K562 (cell line): Measurements from ENCODE around the gene IGFL1. TPM values are rescaled to one million over a fixed set of nuclear protein-coding genes. Genes with fewer than 3 reads are reported as not detected.
A peak's percentile ranks its signal among the peaks of the same experiment; 100 is the strongest.

Source experiments
- ATAC-seq: fragments of 200-7000 bp; cut with Tn5 transposase; 3 replicates; pipeline ENCODE4 v1.9.1; 2020; ENCODE audit warnings: moderate library complexity
- BruUV-seq: library from RNA; stranded (reverse); fragments of 400-500 nt; replicated peaks from 2 replicates; lab custom pipeline; 2021; lab: Mats Ljungman, UMichigan
- CTCF ChIA-PET: fragments of 300-600 bp; formaldehyde crosslinking; extraction: SDS; loops from one replicate; lab custom pipeline; 2021; ENCODE audit warnings: low intra/inter-chr PET ratio; lab: Yijun Ruan, JAX
- POLR2A ChIA-PET: fragments of 300-600, 350-650 bp; sonication (Branson Sonifier 250); formaldehyde crosslinking; extraction: SDS; loops from one replicate; lab custom pipeline; 2021; ENCODE audit warnings: antibody characterized with exemption, inconsistent platforms; lab: Yijun Ruan, JAX
- DNase-seq, 4 experiments: peaks; one replicate each; pipeline versions ENCODE4 v3.0.0 to v3.0.0-alpha.2; 2011 to 2018; ENCODE audit warnings: low spot score in 3 of 4, mixed read lengths in 3 of 4; ENCODE audit errors: extremely low read depth in 1 of 4
- FAIRE-seq: peaks from 2 replicates; lab custom pipeline; 2011; peaks lifted over from hg19 to GRCh38; lab: Jason Lieb, UNC
- H2AFZ ChIP-seq: 2 replicates; pipeline ENCODE4 v1.6.0; 2011; ENCODE audit warnings: low read depth, low read length, control low read depth, inconsistent platforms
- H3K27ac ChIP-seq: fragments of 200-600 bp; 3 replicates; pipeline ENCODE4 v1.8.0; 2011; ENCODE audit warnings: low read depth, mild to moderate bottlenecking, control low read depth, inconsistent platforms, low read length, moderate library complexity, mixed read lengths; ENCODE audit errors: extremely low read depth
- H3K27me3 ChIP-seq, 2 experiments: fragments of 300-600 bp in 1 of 2; 2 replicates in 1 of 2; 3 replicates in 1 of 2; pipeline versions ENCODE4 v1.6.0 to v1.8.0; 2011; ENCODE audit warnings: inconsistent platforms in 2 of 2, low read length in 2 of 2, mild to moderate bottlenecking in 1 of 2, mixed read lengths in 1 of 2, moderate library complexity in 1 of 2; ENCODE audit not compliant: control insufficient read depth in 2 of 2, insufficient read depth in 2 of 2
- H3K36me3 ChIP-seq: fragments of 300-600 bp; 3 replicates; pipeline ENCODE4 v1.8.0; 2011; ENCODE audit warnings: mild to moderate bottlenecking, low read length, inconsistent platforms; ENCODE audit not compliant: control insufficient read depth, insufficient read depth
- H3K4me1 ChIP-seq, 2 experiments: fragments of 200-600 bp in 1 of 2; replicated peaks in 1 of 2; 2 replicates in 1 of 2; 3 replicates in 1 of 2; pipeline versions ENCODE4 v1.5.1 to v1.8.0; 2011; ENCODE audit warnings: inconsistent platforms in 2 of 2, low read length in 2 of 2, mild to moderate bottlenecking in 1 of 2, mixed read lengths in 1 of 2, moderate library complexity in 1 of 2; ENCODE audit not compliant: control insufficient read depth in 2 of 2, insufficient read depth in 2 of 2
- H3K4me2 ChIP-seq: 2 replicates; pipeline ENCODE4 v1.6.1; 2011; ENCODE audit warnings: low read length, control low read depth, inconsistent platforms, mixed read lengths; ENCODE audit not compliant: insufficient read depth
- H3K4me3 ChIP-seq: fragments of 200-600 bp; sonication (generic), shearing (Covaris generic); 2 replicates; pipeline ENCODE4 v1.5.1; 2016; ENCODE audit warnings: control low read depth, inconsistent platforms
- H3K79me2 ChIP-seq: fragments of 200-600 bp; 3 replicates; pipeline ENCODE4 v1.8.0; 2011; ENCODE audit warnings: low read length, inconsistent platforms; ENCODE audit not compliant: control insufficient read depth, insufficient read depth
- H3K9ac ChIP-seq, 2 experiments: 2 replicates each; pipeline versions ENCODE4 v1.6.0 to v1.6.1; 2011; ENCODE audit warnings: low read depth in 2 of 2, low read length in 2 of 2, control low read depth in 1 of 2, inconsistent platforms in 1 of 2, mild to moderate bottlenecking in 1 of 2, mixed read lengths in 1 of 2; ENCODE audit not compliant: insufficient read depth in 1 of 2
- H3K9me1 ChIP-seq: one replicate; pipeline ENCODE4 v1.6.0; 2011; ENCODE audit warnings: inconsistent platforms, mild to moderate bottlenecking, low read length, moderate library complexity; ENCODE audit not compliant: control insufficient read depth, insufficient read depth
- H3K9me3 ChIP-seq: replicated peaks from 2 replicates; pipeline ENCODE4 v1.5.1; 2011; ENCODE audit warnings: low read depth, low read length, inconsistent platforms; ENCODE audit not compliant: control insufficient read depth, insufficient read depth
- H4K20me1 ChIP-seq: replicated peaks from 2 replicates; pipeline ENCODE4 v1.6.1; 2011; ENCODE audit warnings: low read length, inconsistent platforms, mixed read lengths; ENCODE audit not compliant: control insufficient read depth, insufficient read depth
- ASH1L ChIP-seq: fragments of 450-650 bp; IDR thresholded peaks from 2 replicates; pipeline ENCODE4 v1.6.1; 2018; ENCODE audit warnings: borderline replicate concordance, mild to moderate bottlenecking, low read depth; ENCODE audit not compliant: partially characterized antibody
- ATF4 ChIP-seq: fragments of 450-650 bp; formaldehyde crosslinking; IDR thresholded peaks from 2 replicates; pipeline ENCODE4 v1.4.0; 2022; ENCODE audit warnings: mild to moderate bottlenecking, moderate library complexity
- ATF7 ChIP-seq: fragments of 450-650 bp; IDR thresholded peaks from 2 replicates; pipeline ENCODE4 v1.7.1; 2014; ENCODE audit warnings: mild to moderate bottlenecking, moderate library complexity
- CGGBP1 ChIP-seq: fragments of 250-450 bp; sonication (Bioruptor Pico); IDR thresholded peaks from 2 replicates; pipeline ENCODE4 v1.9.0; 2021; ENCODE audit warnings: mild to moderate bottlenecking
- ELF4 ChIP-seq: fragments of 450-650 bp; formaldehyde crosslinking; IDR thresholded peaks from 2 replicates; pipeline ENCODE4 v1.4.0; 2022; ENCODE audit warnings: missing genetic modification characterization
- KDM5B ChIP-seq: fragments of 200-600 bp; sonication (generic); IDR thresholded peaks from 2 replicates; pipeline ENCODE4 v1.6.1; 2012; ENCODE audit warnings: low read depth, mild to moderate bottlenecking, moderate library complexity, low read length, control low read depth, inconsistent platforms; ENCODE audit not compliant: insufficient replicate concordance
- MCM7 ChIP-seq, 2 experiments: fragments of 450-650 bp; IDR thresholded peaks; 2 replicates each; pipeline ENCODE4 v1.6.1; 2016 to 2018
- MTA3 ChIP-seq: fragments of 450-650 bp; formaldehyde crosslinking; IDR thresholded peaks from 2 replicates; pipeline ENCODE4 v1.6.1; 2017; ENCODE audit warnings: mild to moderate bottlenecking, borderline replicate concordance
- NCOA2 ChIP-seq, 2 experiments: fragments of 450-650 bp; IDR thresholded peaks; 2 replicates each; pipeline ENCODE4 v1.6.1; 2018; ENCODE audit warnings: mild to moderate bottlenecking in 2 of 2, moderate library complexity in 1 of 2; ENCODE audit not compliant: partially characterized antibody in 2 of 2
- POLR2B ChIP-seq: fragments of 450-650 bp; IDR thresholded peaks from 2 replicates; pipeline ENCODE4 v1.6.1; 2018; ENCODE audit warnings: low read depth; ENCODE audit not compliant: partially characterized antibody
- PTRF ChIP-seq: fragments of 450-650 bp; IDR thresholded peaks from 2 replicates; pipeline ENCODE4 v1.6.1; 2016; ENCODE audit warnings: mild to moderate bottlenecking, missing genetic modification characterization, missing compliant biosample characterization
- SRSF9 ChIP-seq: fragments of 200-400 bp; formaldehyde crosslinking; IDR thresholded peaks from 2 replicates; pipeline ENCODE4 v1.6.1; 2017; ENCODE audit warnings: low read depth, low read length, borderline replicate concordance
- VEZF1 ChIP-seq: fragments of 200-800 bp; sonication (Bioruptor generic); IDR thresholded peaks from 2 replicates; pipeline ENCODE4 v1.6.1; 2017; ENCODE audit warnings: missing genetic modification characterization, missing compliant biosample characterization
- ZBTB17 ChIP-seq: fragments of 450-650 bp; formaldehyde crosslinking; IDR thresholded peaks from 2 replicates; pipeline ENCODE4 v1.4.0; 2020; ENCODE audit warnings: mild to moderate bottlenecking
- ZBTB9 ChIP-seq: fragments of 450-650 bp; formaldehyde crosslinking; IDR thresholded peaks from 2 replicates; pipeline ENCODE4 v1.4.0; 2020; ENCODE audit warnings: mild to moderate bottlenecking, moderate library complexity
- ZC3H4 ChIP-seq: sonication (generic); formaldehyde crosslinking; IDR thresholded peaks from 2 replicates; pipeline ENCODE4 v1.9.0; 2021; ENCODE audit warnings: missing genetic modification reagents, borderline replicate concordance
- ZNF655 ChIP-seq: fragments of 250-450 bp; sonication (Bioruptor Pico); IDR thresholded peaks from 2 replicates; pipeline ENCODE4 v1.5.0; 2021
- ZZZ3 ChIP-seq: fragments of 450-650 bp; IDR thresholded peaks from 2 replicates; pipeline ENCODE4 v1.6.1; 2016; ENCODE audit warnings: antibody characterized with exemption, mild to moderate bottlenecking, moderate library complexity
- WGBS: fragments of 100-300 bp; shearing (Covaris generic); methylation state at CpG from one replicate; pipeline ENCODE4 v1.1.6; 2016; ENCODE audit warnings: low coverage, mixed read lengths; ENCODE audit not compliant: insufficient coverage; ENCODE audit errors: missing lambda C conversion rate; 5-methylcytosine and 5-hydroxymethylcytosine counted together
- in situ Hi-C: fragments of 300-500 bp; cut with MboI; formaldehyde crosslinking; loops from 4 replicates; pipeline ENCODE4 v1.15.0; 2018; ENCODE audit warnings: inconsistent platforms, mixed read lengths
- intact Hi-C: fragments of 100-400 bp; cut with micrococcal nuclease; formaldehyde crosslinking; loops from 2 replicates; pipeline ENCODE4 v1.14.2; 2022
- polyA plus RNA-seq, 8 experiments: library from polyadenylated mRNA; depleted of rRNA in 4 of 8; stranded (reverse) in 5 of 8; unstranded in 3 of 8; fragments of >200 nt; fragmentation: Nextera tagmentation in 2 of 8; fragmentation: Illumina TruSeq in 1 of 8; extraction: Ambion mirVana in 2 of 8; extraction: Trizol in 1 of 8; gene quantifications; 2 replicates each; pipeline versions ENCODE4 v1.2.1 to v1.2.3, GENCODE V29; 2011 to 2014; ENCODE audit warnings: inconsistent platforms in 1 of 8, missing spikeins in 1 of 8
- total RNA-seq, 7 experiments: library from RNA; depleted of rRNA in 6 of 7; stranded (reverse); fragments of >200 nt in 6 of 7; fragmentation: Illumina TruSeq in 2 of 7; extraction: Trizol in 2 of 7; gene quantifications; 2 replicates each; pipeline versions ENCODE4 v1.2.1 to v1.2.3, GENCODE V29; 2011 to 2021; ENCODE audit warnings: low replicate concordance in 1 of 7

The IGFL1 gene
- total and polyA plus RNA-seq, 9 of the 15 experiments (the other 6 are each of a cell fraction or from before 2014, with no cell fraction given) = not detected

GRCh38 chr19:46191972-46192371 is 37.6 kb upstream of the IGFL1 start:
- DNase-seq (no peak), FAIRE-seq (no peak), ATAC-seq (no peak)
- WGBS = 38% methylated on average over 3 of the region's 3 CpGs
- Histone ChIP-seq H4K20me1 (no peaks in the 10 kb centered on the region), H3K4me2 (no peak overlapping the region), H3K79me2 (no peaks in the 10 kb centered on the region), H3K27me3 (peaks cover 0 to 23% of the 10 kb centered on the region in 2 experiments; a peak in 4 of 5 replicates), H3K9ac (no peak overlapping the region), H3K4me3 (no peak overlapping the region), H3K36me3 (no peaks in the 10 kb centered on the region), H2AFZ (no peak overlapping the region), H3K4me1 (peaks cover 6 to 7% of the 10 kb centered on the region in 2 experiments; a peak in 4 of 5 replicates), H3K27ac (no peak overlapping the region), H3K9me1 (no peaks in the 10 kb centered on the region), H3K9me3 (no peaks in the 10 kb centered on the region)
- POLR2A ChIA-PET = no interaction called here
- intact Hi-C loops (no loop called here), in situ Hi-C loops (no loop called here)
- CTCF ChIA-PET = no interaction called here
- BruUV-seq = no TSS peak
- TF ChIP-seq VEZF1 = no peak
- TF ChIP-seq MCM7 (IDR thresholded peaks at IDR 0.05) = no peak
- no peak for TF ChIP-seq SRSF9
- peak; percentile 46; the same call in 1 of the 2 replicates for TF ChIP-seq ZBTB17 (CRISPR knock-in tag)
- TF ChIP-seq KDM5B = peak; percentile 25
- TF ChIP-seq NCOA2 (IDR thresholded peaks at IDR 0.05; ENCODE audit: partially characterized antibody in 2 of 2) = no peak
- TF ChIP-seq ZC3H4 (CRISPR knock-in tag) = no peak
- no peak for TF ChIP-seq PTRF (tag)
- peak; percentile 79 for TF ChIP-seq ELF4
- no peak for TF ChIP-seq ZZZ3
- TF ChIP-seq ASH1L = no peak
- TF ChIP-seq POLR2B = no peak
- no peak for TF ChIP-seq CGGBP1 (CRISPR knock-in tag)
- TF ChIP-seq ZBTB9 = peak; percentile 14; the same call in 1 of the 2 replicates
- no peak for TF ChIP-seq ATF7
- no peak for TF ChIP-seq ZNF655 (CRISPR knock-in tag)
- TF ChIP-seq ATF4 (CRISPR knock-in tag) = peak; percentile 67
- TF ChIP-seq MTA3 = no peak
